CD14-positive monocyte (primary cell): ENCODE results near the gene AFF2. TPM values are rescaled to one million over a fixed set of nuclear protein-coding genes. Genes with fewer than 3 reads are reported as not detected.

ENCODE experiments used
- DNase-seq, 3 donors: peaks; one replicate each; pipeline ENCODE4 v3.0.0-alpha.2; 2011 to 2022
- H2AFZ ChIP-seq: 2 replicates; pipeline ENCODE4 v1.6.0; 2012; ENCODE audit warnings: mild to moderate bottlenecking, low read depth, low read length, inconsistent platforms; ENCODE audit not compliant: insufficient read depth, poor library complexity, severe bottlenecking
- H3K27ac ChIP-seq, 2 donors: 1 replicate in 1 of 2; 2 replicates in 1 of 2; pipeline ENCODE4 v1.5.1; 2012 to 2013; ENCODE audit warnings: low read length in 2 of 2, control low read depth in 1 of 2, inconsistent platforms in 1 of 2, low read depth in 1 of 2, mild to moderate bottlenecking in 1 of 2
- H3K27me3 ChIP-seq, 2 donors: one replicate each; pipeline versions ENCODE4 v1.6.0 to v1.6.1; 2011 to 2013; ENCODE audit warnings: low read length in 2 of 2; ENCODE audit not compliant: control insufficient read depth in 2 of 2, insufficient read depth in 2 of 2
- H3K36me3 ChIP-seq, 2 donors: replicated peaks in 1 of 2; 1 replicate in 1 of 2; 2 replicates in 1 of 2; pipeline versions ENCODE4 v1.5.1 to v1.6.1; 2012 to 2013; ENCODE audit warnings: low read length in 2 of 2, control low read depth in 1 of 2, inconsistent platforms in 1 of 2, mild to moderate bottlenecking in 1 of 2; ENCODE audit not compliant: insufficient read depth in 2 of 2, control insufficient read depth in 1 of 2
- H3K4me1 ChIP-seq, 2 donors: 1 replicate in 1 of 2; 2 replicates in 1 of 2; pipeline versions ENCODE4 v1.5.1 to v1.6.1; 2012 to 2013; ENCODE audit warnings: low read length in 2 of 2, control low read depth in 1 of 2, inconsistent platforms in 1 of 2, mild to moderate bottlenecking in 1 of 2, moderate library complexity in 1 of 2; ENCODE audit not compliant: insufficient read depth in 2 of 2, control insufficient read depth in 1 of 2
- H3K4me2 ChIP-seq: replicated peaks from 2 replicates; pipeline ENCODE3; 2012; ENCODE audit warnings: low read length, moderate library complexity, mild to moderate bottlenecking; ENCODE audit not compliant: poor library complexity, severe bottlenecking; ENCODE audit errors: extremely low read depth
- H3K4me3 ChIP-seq, 3 experiments: fragments of 200-600 bp in 1 of 3; sonication (generic) in 1 of 3; replicated peaks in 1 of 3; 1 replicate in 2 of 3; 2 replicates in 1 of 3; pipeline ENCODE4 v1.5.1; 2011 to 2013; ENCODE audit warnings: low read length in 3 of 3, mild to moderate bottlenecking in 3 of 3, control low read depth in 2 of 3, low read depth in 2 of 3, inconsistent platforms in 1 of 3, moderate library complexity in 1 of 3
- H3K79me2 ChIP-seq: 2 replicates; pipeline ENCODE4 v1.6.0; 2012; ENCODE audit warnings: mild to moderate bottlenecking, control low read depth, inconsistent platforms, low read length, moderate library complexity; ENCODE audit not compliant: insufficient read depth
- H3K9ac ChIP-seq: 2 replicates; pipeline ENCODE4 v1.6.0; 2017; ENCODE audit warnings: low read length, mild to moderate bottlenecking; ENCODE audit not compliant: insufficient read depth, poor library complexity, severe bottlenecking
- H3K9me3 ChIP-seq, 2 donors: replicated peaks in 1 of 2; 1 replicate in 1 of 2; 2 replicates in 1 of 2; pipeline versions ENCODE4 v1.5.1 to v1.6.1; 2012 to 2013; ENCODE audit warnings: low read length in 2 of 2, control low read depth in 1 of 2; ENCODE audit not compliant: control insufficient read depth in 1 of 2, insufficient read depth in 1 of 2
- H4K20me1 ChIP-seq: 2 replicates; pipeline ENCODE4 v1.6.0; 2012; ENCODE audit warnings: mild to moderate bottlenecking, low read length, control low read depth, moderate library complexity; ENCODE audit not compliant: insufficient read depth
- H3K27ac Mint-ChIP-seq, 7 donors: one replicate each; pipeline ENCODE4 v1.8.0; 2020; ENCODE audit warnings: mild to moderate bottlenecking in 7 of 7, mixed read lengths in 7 of 7, moderate library complexity in 6 of 7, inconsistent platforms in 2 of 7
- H3K27me3 Mint-ChIP-seq, 3 donors: one replicate each; pipeline ENCODE4 v1.8.0; 2021 to 2022; ENCODE audit warnings: low read depth in 3 of 3, mild to moderate bottlenecking in 3 of 3, mixed read lengths in 3 of 3, moderate library complexity in 3 of 3, inconsistent platforms in 1 of 3
- H3K36me3 Mint-ChIP-seq, 2 donors: one replicate each; pipeline ENCODE4 v1.8.0; 2020; ENCODE audit warnings: mixed read lengths in 2 of 2, inconsistent platforms in 1 of 2, mild to moderate bottlenecking in 1 of 2
- H3K4me1 Mint-ChIP-seq: one replicate; pipeline ENCODE4 v1.8.0; 2020; ENCODE audit warnings: mild to moderate bottlenecking, mixed read lengths
- H3K4me3 Mint-ChIP-seq, 2 donors: one replicate each; pipeline ENCODE4 v1.8.0; 2020; ENCODE audit warnings: mild to moderate bottlenecking in 2 of 2, mixed read lengths in 2 of 2, moderate library complexity in 1 of 2
- H3K9me3 Mint-ChIP-seq, 7 donors: one replicate each; pipeline ENCODE4 v1.8.0; 2020 to 2022; ENCODE audit warnings: mixed read lengths in 7 of 7, mild to moderate bottlenecking in 6 of 7, moderate library complexity in 6 of 7, inconsistent platforms in 2 of 7
- CTCF ChIP-seq: fragments of 200-600 bp; IDR thresholded peaks from one replicate; pipeline ENCODE4 v1.8.0; 2022; ENCODE audit warnings: antibody characterized with exemption, mild to moderate bottlenecking
- WGBS: methylation state at CpG from one replicate; pipeline ENCODE4 v1.1.5; 2013; ENCODE audit warnings: missing lambda C conversion rate; ENCODE audit not compliant: insufficient coverage; 5-methylcytosine and 5-hydroxymethylcytosine counted together
- intact Hi-C, 2 donors: fragments of 100-400 bp; cut with micrococcal nuclease; formaldehyde crosslinking; loops; one replicate each; pipeline versions ENCODE4 v1.15.0 to v1.15.1; 2023
- polyA plus RNA-seq, 3 donors: library from polyadenylated mRNA; depleted of rRNA in 1 of 3; unstranded in 2 of 3; stranded (reverse) in 1 of 3; fragments of 300-500 nt in 2 of 3; fragments of >200 nt in 1 of 3; fragmentation: Illumina TruSeq in 2 of 3; gene quantifications; 1 replicate in 2 of 3; 2 replicates in 1 of 3; pipeline ENCODE4 v1.2.3, GENCODE V29; 2012 to 2021

AFF2 gene
- polyA plus RNA-seq, 3 donors = 0.07 to 1.1 (median 0.70) TPM

- intact Hi-C loops = no loop called here
- Histone ChIP-seq H3K9me3 (no peaks in the 10 kb centered on the region), H3K36me3 (no peaks in the 10 kb centered on the region), H3K79me2 (no peaks in the 10 kb centered on the region), H3K4me1 (no peaks in the 10 kb centered on the region), H4K20me1 (no peaks in the 10 kb centered on the region), H3K9ac (no peak overlapping the region), H3K4me3 (no peak overlapping the region), H2AFZ (no peak overlapping the region), H3K27ac (no peak overlapping the region), H3K4me2 (no peak overlapping the region), H3K27me3 (no peaks in the 10 kb centered on the region)
- Mint-ChIP-seq H3K36me3 (no peaks in the 10 kb centered on the region), H3K9me3 (no peaks in the 10 kb centered on the region), H3K27me3 (no peaks in the 10 kb centered on the region), H3K27ac (no peak overlapping the region), H3K4me3 (no peak overlapping the region), H3K4me1 (peaks cover 3% of the 10 kb centered on the region)
- no peak for DNase-seq
- no peak for TF ChIP-seq CTCF
- WGBS = no CpG with 5 or more reads among the region's 3 CpGs
Measured at GRCh38 chrX:148513661-148514060, 13.2 kb downstream of the AFF2 start.

- intact Hi-C loops = no loop called here
- no peaks in the 10 kb centered on the region for H3K9me3 ChIP-seq
- Mint-ChIP-seq H3K27ac (no peak overlapping the region), H3K36me3 (no peaks in the 10 kb centered on the region), H3K4me3 (no peak overlapping the region), H3K4me1 (peaks cover 3% of the 10 kb centered on the region), H3K9me3 (no peaks in the 10 kb centered on the region), H3K27me3 (no peaks in the 10 kb centered on the region)
- no peaks in the 10 kb centered on the region for H3K79me2 ChIP-seq
- H4K20me1 ChIP-seq = no peaks in the 10 kb centered on the region
- peak in 1 of 3 donors; percentile 56 for DNase-seq
- WGBS = no CpG with 5 or more reads among the region's 2 CpGs
- H3K27ac ChIP-seq = no peak overlapping the region
- no peak for TF ChIP-seq CTCF
- H3K36me3 ChIP-seq = no peaks in the 10 kb centered on the region
- no peak overlapping the region for H3K9ac ChIP-seq
- no peak overlapping the region for H3K4me2 ChIP-seq
- no peaks in the 10 kb centered on the region for H3K27me3 ChIP-seq
- no peaks in the 10 kb centered on the region for H3K4me1 ChIP-seq
- H3K4me3 ChIP-seq = no peak overlapping the region
- H2AFZ ChIP-seq = no peak overlapping the region
Measured at GRCh38 chrX:148517176-148517575, 16.8 kb downstream of the AFF2 start.
